GM12878 (cell line): ENCODE results near the gene LRIG3. TPM values are rescaled to one million over a fixed set of nuclear protein-coding genes. Genes with fewer than 3 reads are reported as not detected.

Experiments used
- ATAC-seq: fragments of 200-7000 bp; cut with Tn5 transposase; 3 replicates; pipeline ENCODE4 v1.9.1; 2020; ENCODE audit warnings: mild to moderate bottlenecking, moderate library complexity
- Bru-seq: library from RNA; stranded (reverse); fragments of 400-500 nt; gene quantifications from one replicate; lab custom pipeline; 2021; lab: Mats Ljungman, UMichigan
- BruChase-seq, 2 experiments: library from RNA; stranded (reverse); fragments of 400-500 nt; gene quantifications; one replicate each; lab custom pipeline; 2021; lab: Mats Ljungman, UMichigan
- BruUV-seq: library from RNA; stranded (reverse); fragments of 400-500 nt; replicated peaks from 2 replicates; lab custom pipeline; 2021; lab: Mats Ljungman, UMichigan
- CTCF ChIA-PET: fragments of 300-600 bp; sonication (Branson Sonifier 250); formaldehyde crosslinking; extraction: SDS; loops from one replicate; lab custom pipeline; 2021; ENCODE audit warnings: inconsistent platforms; lab: Yijun Ruan, JAX
- POLR2A ChIA-PET: fragments of 350-600 bp; formaldehyde crosslinking; extraction: SDS; loops from one replicate; lab custom pipeline; 2021; ENCODE audit warnings: inconsistent platforms; lab: Charles Lee
- RAD21 ChIA-PET: fragments of 300-600 bp; sonication (Branson Sonifier 250); formaldehyde crosslinking; loops from one replicate; lab custom pipeline; 2023; ENCODE audit warnings: antibody characterized with exemption; ENCODE audit not compliant: unreplicated experiment; lab: Charles Lee
- SMC1A ChIA-PET: fragments of 300-600 bp; sonication (Branson Sonifier 250); formaldehyde crosslinking; loops from one replicate; lab custom pipeline; 2023; ENCODE audit not compliant: unreplicated experiment, uncharacterized antibody; lab: Charles Lee
- DNase-seq: peaks from one replicate; pipeline ENCODE4 v3.0.0-alpha.2; 2011; ENCODE audit warnings: low read depth, low spot score
- FAIRE-seq: peaks from 3 replicates; lab custom pipeline; 2011; peaks lifted over from hg19 to GRCh38; lab: Jason Lieb, UNC
- H2AFZ ChIP-seq: 2 replicates; pipeline ENCODE4 v1.6.0; 2011; ENCODE audit warnings: low read depth, low read length, control low read depth; ENCODE audit not compliant: control insufficient read depth
- H3K27ac ChIP-seq: 2 replicates; pipeline ENCODE4 v1.5.1; 2011; ENCODE audit warnings: control low read depth; ENCODE audit not compliant: control insufficient read depth, insufficient read depth
- H3K27me3 ChIP-seq, 2 experiments: replicated peaks in 1 of 2; 2 replicates each; pipeline versions ENCODE4 v1.6.0 to v1.6.1; 2011; ENCODE audit warnings: low read length in 1 of 2; ENCODE audit not compliant: control insufficient read depth in 2 of 2, insufficient read depth in 2 of 2
- H3K36me3 ChIP-seq, 2 experiments: 2 replicates each; pipeline ENCODE4 v1.5.1; 2011; ENCODE audit warnings: low read length in 1 of 2; ENCODE audit not compliant: control insufficient read depth in 2 of 2, insufficient read depth in 2 of 2
- H3K4me1 ChIP-seq: 2 replicates; pipeline ENCODE4 v1.6.1; 2011; ENCODE audit warnings: mild to moderate bottlenecking, low read length, moderate library complexity, mixed read lengths; ENCODE audit not compliant: control insufficient read depth, insufficient read depth
- H3K4me2 ChIP-seq: 2 replicates; pipeline ENCODE4 v1.6.0; 2011; ENCODE audit warnings: control low read depth; ENCODE audit not compliant: control insufficient read depth, insufficient read depth
- H3K4me3 ChIP-seq: fragments of 200-600 bp; sonication (generic); 2 replicates; pipeline ENCODE4 v1.5.1; 2016
- H3K79me2 ChIP-seq: 2 replicates; pipeline ENCODE4 v1.6.0; 2011; ENCODE audit warnings: low read length; ENCODE audit not compliant: control insufficient read depth, insufficient read depth
- H3K9ac ChIP-seq: 2 replicates; pipeline ENCODE4 v1.8.0; 2011; ENCODE audit warnings: low read length, control low read depth, mixed read lengths; ENCODE audit not compliant: control insufficient read depth, insufficient read depth
- H3K9me3 ChIP-seq: replicated peaks from 3 replicates; pipeline ENCODE4 v1.5.1; 2011; ENCODE audit warnings: mild to moderate bottlenecking, low read length; ENCODE audit not compliant: control insufficient read depth, insufficient read depth
- H4K20me1 ChIP-seq: 2 replicates; pipeline ENCODE4 v1.6.0; 2011; ENCODE audit not compliant: control insufficient read depth, insufficient read depth
- ATF3 ChIP-seq: IDR thresholded peaks from 2 replicates; pipeline ENCODE4 v1.6.1; 2011; ENCODE audit warnings: low read depth, mild to moderate bottlenecking, low read length, moderate library complexity, borderline replicate concordance; ENCODE audit errors: extremely low read depth
- BHLHE40 ChIP-seq, 2 experiments: fragments of 450-650 bp in 1 of 2; IDR thresholded peaks; 2 replicates each; pipeline ENCODE4 v1.6.1; 2011 to 2017; ENCODE audit warnings: low read depth in 2 of 2, borderline replicate concordance in 1 of 2, improper control_type of control experiment in 1 of 2, low read length in 1 of 2, mild to moderate bottlenecking in 1 of 2
- BMI1 ChIP-seq: fragments of 450-650 bp; IDR thresholded peaks from 2 replicates; pipeline ENCODE4 v1.6.1; 2016; ENCODE audit warnings: mild to moderate bottlenecking, moderate library complexity, borderline replicate concordance
- IKZF1 ChIP-seq: fragments of 450-650 bp; conservative IDR thresholded peaks from 2 replicates; pipeline ENCODE4 v1.6.1; 2017; ENCODE audit warnings: antibody characterized with exemption, mild to moderate bottlenecking
- LARP7 ChIP-seq: fragments of 450-650 bp; IDR thresholded peaks from 2 replicates; pipeline ENCODE4 v1.6.1; 2017; ENCODE audit warnings: mild to moderate bottlenecking
- MEF2A ChIP-seq: IDR thresholded peaks from 2 replicates; pipeline ENCODE4 v1.6.1; 2011; ENCODE audit warnings: low read depth, mild to moderate bottlenecking, low read length, moderate library complexity; ENCODE audit not compliant: insufficient read depth
- NFIC ChIP-seq: IDR thresholded peaks from 2 replicates; pipeline ENCODE4 v1.6.1; 2012; ENCODE audit warnings: low read depth, mild to moderate bottlenecking, inconsistent platforms, low read length, moderate library complexity
- POLR2AphosphoS5 ChIP-seq: IDR thresholded peaks from 2 replicates; pipeline ENCODE4 v1.6.1; 2011; ENCODE audit warnings: mild to moderate bottlenecking, low read length, inconsistent platforms
- RBBP5 ChIP-seq: fragments of 200-600 bp; sonication (generic); conservative IDR thresholded peaks from 2 replicates; pipeline ENCODE4 v1.6.1; 2016
- RFX5 ChIP-seq: IDR thresholded peaks from 2 replicates; pipeline ENCODE4 v1.6.1; 2011; ENCODE audit warnings: low read depth, low read length, improper control_type of control experiment
- YY1 ChIP-seq: IDR thresholded peaks from 2 replicates; pipeline ENCODE4 v1.6.1; 2011; ENCODE audit warnings: low read depth, mild to moderate bottlenecking, low read length
- WGBS: methylation state at CpG from one replicate; pipeline ENCODE4 v1.1.6; 2016; ENCODE audit warnings: low lambda C conversion rate; ENCODE audit not compliant: insufficient replicate concordance, insufficient coverage; ENCODE audit errors: missing lambda C conversion rate; 5-methylcytosine and 5-hydroxymethylcytosine counted together
- in situ Hi-C: fragments of 300-500 bp; cut with MboI; formaldehyde crosslinking; loops from 9 replicates; pipeline ENCODE4 v1.14.3; 2018; ENCODE audit warnings: mixed read lengths
- intact Hi-C: fragments of 100-400 bp; cut with micrococcal nuclease; formaldehyde crosslinking; loops from one replicate; pipeline ENCODE4 v1.14.2; 2022; ENCODE audit not compliant: unreplicated experiment
- long read RNA-seq, 2 experiments: library from polyadenylated mRNA; unstranded; transcript quantifications; one replicate each; pipeline ENCODE4 v2.0.0, GENCODE V29; 2019 to 2020
- polyA minus RNA-seq, 3 experiments: library from RNA; depleted of rRNA, polyadenylated mRNA; stranded (reverse); fragments of >200 nt; gene quantifications; 2 replicates each; pipeline ENCODE4 v1.2.3, GENCODE V29; 2011
- polyA plus RNA-seq, 11 experiments: library from polyadenylated mRNA; depleted of rRNA in 4 of 11; unstranded in 6 of 11; stranded (reverse) in 5 of 11; fragments of >200 nt; fragmentation: Nextera tagmentation in 4 of 11; fragmentation: Illumina TruSeq in 1 of 11; extraction: Ambion mirVana in 4 of 11; extraction: Trizol in 1 of 11; gene quantifications; 1 replicate in 1 of 11; 2 replicates in 10 of 11; pipeline versions ENCODE4 v1.2.1 to v1.2.3, GENCODE V29; 2011 to 2016; ENCODE audit warnings: inconsistent platforms in 2 of 11, missing spikeins in 2 of 11, low read depth in 1 of 11
- total RNA-seq, 4 experiments: library from RNA; depleted of rRNA in 3 of 4; stranded (reverse); fragments of >200 nt in 3 of 4; fragmentation: Illumina TruSeq in 1 of 4; extraction: Trizol in 1 of 4; gene quantifications; 2 replicates each; pipeline versions ENCODE4 v1.2.1 to v1.2.3, GENCODE V29; 2013 to 2021
- TF ChIP-seq, protein P1 (sequence below): fragments of 450-650 bp; IDR thresholded peaks from 2 replicates; pipeline ENCODE4 v1.6.1; 2014; ENCODE audit warnings: mild to moderate bottlenecking
- TF ChIP-seq, protein P2 (sequence below): IDR thresholded peaks from 2 replicates; pipeline ENCODE4 v1.6.1; 2012; ENCODE audit warnings: low read depth, low read length, improper control_type of control experiment
- TF ChIP-seq, protein P3 (sequence below): fragments of 450-650 bp; IDR thresholded peaks from 2 replicates; pipeline ENCODE4 v1.6.1; 2018; ENCODE audit warnings: borderline replicate concordance, mild to moderate bottlenecking; ENCODE audit not compliant: partially characterized antibody

LRIG3 gene
- 2.3 and 4.1 TPM in 2 replicates for total RNA-seq (2013; cell fraction: nucleolus; rRNA removed)
- total RNA-seq (2014; rRNA removed) (7.7 and 9.4 TPM in 2 replicates), total RNA-seq (2014; rRNA removed; fragmentation: Illumina TruSeq; extraction: Trizol) (7.2 and 8.9 TPM in 2 replicates), total RNA-seq (2021) (6.1 and 8.5 TPM in 2 replicates), polyA plus RNA-seq (2011; rRNA removed) (1.4 and 2.1 TPM in 2 replicates), polyA plus RNA-seq (2014; fragmentation: Illumina TruSeq; extraction: Trizol) (4.1 and 9.0 TPM in 2 replicates), polyA plus RNA-seq (2014; fragmentation: Nextera tagmentation; extraction: Ambion mirVana) (1 to 10 TPM in 1 of 2 experiments, under 1 TPM in 1; 0.95 to 1.1 TPM), polyA plus RNA-seq (2014; rRNA removed) (3.4 and 6.8 TPM in 2 replicates), polyA plus RNA-seq (2016; fragmentation: Nextera tagmentation; extraction: Ambion mirVana) (1 to 10 TPM; 4.7 to 5.2 TPM), polyA minus RNA-seq (2011; rRNA and poly(A)+ RNA removed) (3.2 and 5.0 TPM in 2 replicates), Bru-seq, nascent RNA (percentile 54 among the genes with signal in this experiment), BruChase-seq, experiment 1, labeled RNA remaining after a 6-hour chase (percentile 40 among the genes with signal in this experiment), BruChase-seq, experiment 2, labeled RNA remaining after a 2-hour chase (percentile 47 among the genes with signal in this experiment)
- 3.4 TPM for polyA plus RNA-seq (2011; ENCODE audit: low read depth)
- polyA plus RNA-seq (2011; cell fraction: cytosol; rRNA removed): 0.99 and 1.1 TPM in 2 replicates
- 2.0 and 2.9 TPM in 2 replicates for polyA plus RNA-seq (2011; cell fraction: nucleus; rRNA removed)
- 3.2 and 4.8 TPM in 2 replicates for polyA plus RNA-seq (2012)
- 0.94 and 1.2 TPM in 2 replicates for polyA minus RNA-seq (2011; cell fraction: cytosol; rRNA and poly(A)+ RNA removed)
- 2.9 and 6.4 TPM in 2 replicates for polyA minus RNA-seq (2011; cell fraction: nucleus; rRNA and poly(A)+ RNA removed)
- long read RNA-seq, experiment 1: 0 reads
- long read RNA-seq, experiment 2, partial matches to known transcripts: 0 of 2 reads
- long read RNA-seq, experiment 2, other reads (novel, unspliced or antisense): 1 of 2 reads

DNA sequence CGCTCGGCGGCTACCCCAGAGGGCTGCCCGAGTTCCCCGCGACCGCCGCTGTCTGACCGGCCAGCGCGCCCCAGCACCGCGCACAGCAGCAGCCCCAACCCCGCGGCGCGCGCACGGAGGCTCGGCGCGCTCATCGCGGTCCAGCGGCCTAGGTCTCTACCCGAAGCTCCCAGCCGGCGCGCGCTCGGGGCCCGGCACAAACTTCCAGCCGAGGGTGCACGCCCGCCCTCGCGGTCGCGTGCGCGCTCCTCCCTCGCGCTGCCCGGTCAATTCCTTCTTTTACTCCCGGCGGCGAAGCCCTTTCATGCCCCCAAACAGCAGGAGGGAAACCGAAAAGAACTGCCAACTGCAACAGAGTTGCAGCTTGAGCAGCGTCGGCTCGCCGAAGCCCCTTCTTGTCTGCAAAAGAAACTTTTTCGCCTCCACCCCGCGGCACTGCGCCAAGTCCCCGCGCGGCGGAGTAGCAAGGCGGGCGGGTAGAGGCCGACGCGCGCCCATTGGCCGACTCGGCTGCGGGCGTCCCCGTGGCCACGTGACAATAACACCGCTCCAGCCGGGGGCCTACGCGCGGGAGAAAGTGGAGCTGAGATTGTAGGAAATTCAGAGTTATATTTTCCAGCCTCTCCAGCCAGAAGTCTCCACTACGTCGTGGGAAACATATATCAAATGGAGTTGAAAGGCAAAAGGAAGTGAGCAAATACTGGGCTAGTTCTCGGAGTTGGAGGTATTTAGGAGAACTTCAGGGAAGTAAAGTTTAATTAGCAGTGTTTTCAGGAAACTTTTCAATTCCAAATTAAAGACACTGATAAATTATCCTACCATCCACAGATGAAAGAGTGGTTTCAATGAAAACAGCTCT is at the start of gene LRIG3:
LRIG3 (minus strand) TSS at position 403 of the 859 bp plus-strand sequence; CDS start at position 134, 269 bp downstream.
- peak within 1 kb of the TSS; percentile 73 for H3K4me3 ChIP-seq
- intact Hi-C loops: no loop called here
- ChIA-PET SMC1A (no interaction called here), POLR2A (interaction anchor here (0.6 kb wide), 1 partner anchor 50 kb away, joined by 3 read pairs; no protein-coding TSS in a partner anchor), RAD21 (interaction anchor here (0.8 kb wide), 1 partner anchor 548 kb away, joined by 3 read pairs; no protein-coding TSS in a partner anchor), CTCF (interaction anchor here (1.0 to 1.2 kb wide), 2 partner anchors 9 to 12 kb away, joined by 3 read pairs; no protein-coding TSS in a partner anchor)
- ATAC-seq: peak; percentile 57
- BruUV-seq: no TSS peak
- WGBS: 7% methylated on average over 58 of the region's 80 CpGs
- peaks cover 30% of the 10 kb centered on the region for H3K79me2 ChIP-seq
- no peaks in the 10 kb centered on the region for H3K36me3 ChIP-seq
- no peak for FAIRE-seq
- peak within 1 kb of the TSS; percentile 68 for H3K27ac ChIP-seq
- in situ Hi-C loops: no loop called here
- peaks cover 3% of the 10 kb centered on the region; the same call in 1 of the 2 replicates for H3K4me1 ChIP-seq
- H4K20me1 ChIP-seq: no peaks in the 10 kb centered on the region
- H3K4me2 ChIP-seq: peak within 1 kb of the TSS; percentile 82
- peak within 1 kb of the TSS; percentile 76 for H3K9ac ChIP-seq
- no peaks in the 10 kb centered on the region for H3K27me3 ChIP-seq
- DNase-seq: no peak
- H2AFZ ChIP-seq: peak within 1 kb of the TSS; percentile 90
- no peaks in the 10 kb centered on the region for H3K9me3 ChIP-seq
- TF ChIP-seq, protein P1, sequence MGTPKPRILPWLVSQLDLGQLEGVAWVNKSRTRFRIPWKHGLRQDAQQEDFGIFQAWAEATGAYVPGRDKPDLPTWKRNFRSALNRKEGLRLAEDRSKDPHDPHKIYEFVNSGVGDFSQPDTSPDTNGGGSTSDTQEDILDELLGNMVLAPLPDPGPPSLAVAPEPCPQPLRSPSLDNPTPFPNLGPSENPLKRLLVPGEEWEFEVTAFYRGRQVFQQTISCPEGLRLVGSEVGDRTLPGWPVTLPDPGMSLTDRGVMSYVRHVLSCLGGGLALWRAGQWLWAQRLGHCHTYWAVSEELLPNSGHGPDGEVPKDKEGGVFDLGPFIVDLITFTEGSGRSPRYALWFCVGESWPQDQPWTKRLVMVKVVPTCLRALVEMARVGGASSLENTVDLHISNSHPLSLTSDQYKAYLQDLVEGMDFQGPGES: no peak
- TF ChIP-seq YY1: 0 out of 2 replicates have a peak, but pooled peaks have one; percentile 27
- no peak for TF ChIP-seq MEF2A
- no peak for TF ChIP-seq RFX5
- 0 out of 2 replicates have a peak, but pooled peaks have one; percentile 33 for TF ChIP-seq IKZF1
- no peak for TF ChIP-seq RBBP5
- TF ChIP-seq NFIC: peak; percentile 36; the same call in 1 of the 2 replicates
- TF ChIP-seq, protein P2, sequence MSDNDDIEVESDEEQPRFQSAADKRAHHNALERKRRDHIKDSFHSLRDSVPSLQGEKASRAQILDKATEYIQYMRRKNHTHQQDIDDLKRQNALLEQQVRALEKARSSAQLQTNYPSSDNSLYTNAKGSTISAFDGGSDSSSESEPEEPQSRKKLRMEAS: 0 out of 2 replicates have a peak, but pooled peaks have one; percentile 24
- peak in 1 of 2 experiments; percentile 74; a peak in 2 of 4 replicates for TF ChIP-seq BHLHE40 (IDR thresholded peaks at IDR 0.05; ENCODE audit: borderline replicate concordance in 1 of 2, low read depth in 2 of 2, low read length in 1 of 2)
- 0 out of 2 replicates have a peak, but pooled peaks have one; percentile 39 for TF ChIP-seq LARP7
- TF ChIP-seq ATF3: peak; percentile 54; the same call in 1 of the 2 replicates
- TF ChIP-seq BMI1: no peak
- TF ChIP-seq POLR2AphosphoS5: 0 out of 2 replicates have a peak, but pooled peaks have one; percentile 27
- TF ChIP-seq, protein P3, sequence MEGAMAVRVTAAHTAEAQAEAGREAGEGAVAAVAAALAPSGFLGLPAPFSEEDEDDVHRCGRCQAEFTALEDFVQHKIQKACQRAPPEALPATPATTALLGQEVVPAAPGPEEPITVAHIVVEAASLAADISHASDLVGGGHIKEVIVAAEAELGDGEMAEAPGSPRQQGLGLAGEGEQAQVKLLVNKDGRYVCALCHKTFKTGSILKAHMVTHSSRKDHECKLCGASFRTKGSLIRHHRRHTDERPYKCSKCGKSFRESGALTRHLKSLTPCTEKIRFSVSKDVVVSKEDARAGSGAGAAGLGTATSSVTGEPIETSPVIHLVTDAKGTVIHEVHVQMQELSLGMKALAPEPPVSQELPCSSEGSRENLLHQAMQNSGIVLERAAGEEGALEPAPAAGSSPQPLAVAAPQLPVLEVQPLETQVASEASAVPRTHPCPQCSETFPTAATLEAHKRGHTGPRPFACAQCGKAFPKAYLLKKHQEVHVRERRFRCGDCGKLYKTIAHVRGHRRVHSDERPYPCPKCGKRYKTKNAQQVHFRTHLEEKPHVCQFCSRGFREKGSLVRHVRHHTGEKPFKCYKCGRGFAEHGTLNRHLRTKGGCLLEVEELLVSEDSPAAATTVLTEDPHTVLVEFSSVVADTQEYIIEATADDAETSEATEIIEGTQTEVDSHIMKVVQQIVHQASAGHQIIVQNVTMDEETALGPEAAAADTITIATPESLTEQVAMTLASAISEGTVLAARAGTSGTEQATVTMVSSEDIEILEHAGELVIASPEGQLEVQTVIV: no peak
